HepG2 (cell line): ENCODE data around the gene ZFPM1. TPM values are rescaled to one million over a fixed set of nuclear protein-coding genes. Genes with fewer than 3 reads are reported as not detected.
A peak's percentile ranks its signal among the peaks of the same experiment; 100 is the strongest.

ENCODE experiments used
- ASH2L ChIP-seq: fragments of 300-600, 200-600 bp; sonication (generic); IDR thresholded peaks from 2 replicates; pipeline ENCODE4 v1.7.0; 2017; ENCODE audit warnings: low read depth, mild to moderate bottlenecking, moderate library complexity, mixed read lengths, low read length; ENCODE audit not compliant: insufficient read length
- BCL3 ChIP-seq: sonication (generic); formaldehyde crosslinking; IDR thresholded peaks from 2 replicates; pipeline ENCODE4 v1.5.1; 2020; ENCODE audit warnings: mild to moderate bottlenecking, missing genetic modification reagents, moderate library complexity
- BCL6 ChIP-seq: IDR thresholded peaks from 2 replicates; pipeline ENCODE4 v1.6.1; 2016; ENCODE audit warnings: missing genetic modification reagents, missing compliant biosample characterization
- FOSL1 ChIP-seq: sonication (generic); formaldehyde crosslinking; IDR thresholded peaks from 2 replicates; pipeline ENCODE4 v1.9.0; 2021; ENCODE audit warnings: missing genetic modification reagents, borderline replicate concordance
- HNRNPUL1 ChIP-seq: fragments of 200-400 bp; formaldehyde crosslinking; IDR thresholded peaks from 2 replicates; pipeline ENCODE4 v1.6.1; 2017; ENCODE audit warnings: low read depth, mild to moderate bottlenecking, low read length, moderate library complexity
- KDM5B ChIP-seq: sonication (generic); formaldehyde crosslinking; IDR thresholded peaks from 2 replicates; pipeline ENCODE4 v1.4.0; 2020; ENCODE audit warnings: missing genetic modification reagents, mild to moderate bottlenecking, borderline replicate concordance
- LCORL ChIP-seq, 2 experiments: fragments of 450-650 bp in 1 of 2; sonication (generic) in 1 of 2; formaldehyde crosslinking in 1 of 2; IDR thresholded peaks; 2 replicates each; pipeline versions ENCODE4 v1.5.0 to v1.6.1; 2017 to 2020; ENCODE audit warnings: antibody characterized with exemption in 1 of 2, missing genetic modification reagents in 1 of 2
- MXD1 ChIP-seq: sonication (generic); formaldehyde crosslinking; IDR thresholded peaks from 2 replicates; pipeline ENCODE4 v1.4.0; 2020; ENCODE audit warnings: mild to moderate bottlenecking, missing genetic modification reagents
- NR2F2 ChIP-seq: IDR thresholded peaks from 2 replicates; pipeline ENCODE4 v1.6.1; 2012; ENCODE audit warnings: low read depth, inconsistent platforms, borderline replicate concordance
- ONECUT2 ChIP-seq: sonication (generic); formaldehyde crosslinking; IDR thresholded peaks from 2 replicates; pipeline ENCODE4 v1.4.0; 2020; ENCODE audit warnings: missing genetic modification reagents
- RARA ChIP-seq: IDR thresholded peaks from 2 replicates; pipeline ENCODE4 v1.6.1; 2016; ENCODE audit warnings: missing genetic modification reagents, missing compliant biosample characterization
- RELA ChIP-seq: sonication (generic); formaldehyde crosslinking; IDR thresholded peaks from 2 replicates; pipeline ENCODE4 v1.4.0; 2020; ENCODE audit warnings: missing genetic modification reagents
- RXRB ChIP-seq: IDR thresholded peaks from 2 replicates; pipeline ENCODE4 v1.6.1; 2016; ENCODE audit warnings: borderline replicate concordance, missing genetic modification reagents, missing compliant biosample characterization
- TP53 ChIP-seq: sonication (generic); formaldehyde crosslinking; conservative IDR thresholded peaks from 2 replicates; pipeline ENCODE4 v1.4.0; 2020; ENCODE audit warnings: missing genetic modification reagents
- ZBTB10 ChIP-seq: sonication (generic); formaldehyde crosslinking; IDR thresholded peaks from 2 replicates; pipeline ENCODE4 v1.4.0; 2020; ENCODE audit warnings: missing genetic modification reagents, borderline replicate concordance
- ZNF121 ChIP-seq: sonication (generic); formaldehyde crosslinking; IDR thresholded peaks from 2 replicates; pipeline ENCODE4 v1.5.0; 2020; ENCODE audit warnings: mild to moderate bottlenecking, missing genetic modification reagents
- ZNF136 ChIP-seq: sonication (generic); formaldehyde crosslinking; IDR thresholded peaks from 2 replicates; pipeline ENCODE4 v1.8.1; 2022; ENCODE audit warnings: low read depth, mild to moderate bottlenecking, moderate library complexity, missing genetic modification reagents
- ZNF225 ChIP-seq: sonication (generic); formaldehyde crosslinking; IDR thresholded peaks from 2 replicates; pipeline ENCODE4 v1.4.0; 2020; ENCODE audit warnings: mild to moderate bottlenecking, missing genetic modification reagents
- ZNF256 ChIP-seq: sonication (generic); formaldehyde crosslinking; conservative IDR thresholded peaks from 2 replicates; pipeline ENCODE4 v1.4.0; 2020; ENCODE audit warnings: missing genetic modification reagents
- ZNF337 ChIP-seq: sonication (generic); formaldehyde crosslinking; IDR thresholded peaks from 2 replicates; pipeline ENCODE4 v1.5.1; 2020; ENCODE audit warnings: missing genetic modification reagents, low read depth, mild to moderate bottlenecking, borderline replicate concordance
- ZNF670 ChIP-seq: sonication (generic); formaldehyde crosslinking; IDR thresholded peaks from 2 replicates; pipeline ENCODE4 v1.8.0; 2022; ENCODE audit warnings: mild to moderate bottlenecking, missing genetic modification reagents, borderline replicate concordance
- polyA plus RNA-seq, 8 experiments: library from polyadenylated mRNA; depleted of rRNA in 3 of 8; stranded (reverse) in 7 of 8; unstranded in 1 of 8; fragments of >200 nt; fragmentation: Illumina TruSeq in 4 of 8; extraction: Trizol in 4 of 8; gene quantifications; 2 replicates each; pipeline versions ENCODE4 v1.2.1 to v1.2.3, GENCODE V29; 2011 to 2016; ENCODE audit warnings: low read depth in 4 of 8, missing spikeins in 1 of 8, mixed read lengths in 1 of 8; ENCODE audit not compliant: insufficient read depth in 1 of 8
- total RNA-seq, 5 experiments: library from RNA; depleted of rRNA; stranded (reverse); fragments of >200 nt; fragmentation: Illumina TruSeq; extraction: Trizol; gene quantifications; 2 replicates each; pipeline ENCODE4 v1.2.3, GENCODE V29; 2016; ENCODE audit warnings: low read depth in 1 of 5
- TF ChIP-seq, protein P1 (sequence below): IDR thresholded peaks from 2 replicates; pipeline ENCODE4 v1.6.1; 2016; ENCODE audit warnings: low read depth

ZFPM1 gene
- total and polyA plus RNA-seq, 2 of the 13 experiments (the other 11 are each of a cell fraction or from before 2014, with no cell fraction given): 1.3 to 3.8 TPM

GRCh38 chr16:88503771-88504488, 50.9 kb downstream of the ZFPM1 start (continued):
- TF ChIP-seq BCL3 (CRISPR knock-in tag) (peak; percentile 62; the same call in 1 of the 2 replicates), FOSL1 (CRISPR knock-in tag) (no peak), ZBTB10 (CRISPR knock-in tag) (peak; percentile 84; the same call in 1 of the 2 replicates), BCL6 (CRISPR knock-in tag) (0 out of 2 replicates have a peak, but pooled peaks have one; percentile 21), ZNF136 (no peak; the same call in 1 of the 2 replicates), RXRB (CRISPR knock-in tag) (peak; percentile 69; the same call in 1 of the 2 replicates), ASH2L (no peak), LCORL (IDR thresholded peaks at IDR 0.05) (no peak), LCORL (CRISPR knock-in tag; IDR thresholded peaks at IDR 0.05) (peak; percentile 60), HNRNPUL1 (no peak), KDM5B (0 out of 2 replicates have a peak, but pooled peaks have one; percentile 15), ZNF225 (CRISPR knock-in tag) (no peak), RELA (0 out of 2 replicates have a peak, but pooled peaks have one; percentile 26), ZNF256 (no peak), ZNF670 (CRISPR knock-in tag) (peak; percentile 9; the same call in 1 of the 2 replicates), NR2F2 (peak; percentile 73; the same call in 1 of the 2 replicates), TP53 (CRISPR knock-in tag) (no peak), ZNF337 (CRISPR knock-in tag) (peak; percentile 88; the same call in 1 of the 2 replicates), RARA (CRISPR knock-in tag) (peak; percentile 33; the same call in 1 of the 2 replicates), ONECUT2 (peak; percentile 68), ZNF121 (CRISPR knock-in tag) (peak; percentile 50), MXD1 (CRISPR knock-in tag) (0 out of 2 replicates have a peak, but pooled peaks have one; percentile 1)
- TF ChIP-seq, protein P1, sequence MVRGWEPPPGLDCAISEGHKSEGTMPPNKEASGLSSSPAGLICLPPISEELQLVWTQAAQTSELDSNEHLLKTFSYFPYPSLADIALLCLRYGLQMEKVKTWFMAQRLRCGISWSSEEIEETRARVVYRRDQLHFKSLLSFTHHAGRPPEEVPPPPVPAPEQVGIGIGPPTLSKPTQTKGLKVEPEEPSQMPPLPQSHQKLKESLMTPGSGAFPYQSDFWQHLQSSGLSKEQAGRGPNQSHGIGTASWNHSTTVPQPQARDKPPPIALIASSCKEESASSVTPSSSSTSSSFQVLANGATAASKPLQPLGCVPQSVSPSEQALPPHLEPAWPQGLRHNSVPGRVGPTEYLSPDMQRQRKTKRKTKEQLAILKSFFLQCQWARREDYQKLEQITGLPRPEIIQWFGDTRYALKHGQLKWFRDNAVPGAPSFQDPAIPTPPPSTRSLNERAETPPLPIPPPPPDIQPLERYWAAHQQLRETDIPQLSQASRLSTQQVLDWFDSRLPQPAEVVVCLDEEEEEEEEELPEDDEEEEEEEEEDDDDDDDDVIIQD (CRISPR knock-in tag): no peak
